B cell (primary cell): ENCODE results near the gene PLN. TPM values are rescaled to one million over a fixed set of nuclear protein-coding genes. Genes with fewer than 3 reads are reported as not detected.
A peak's percentile ranks its signal among the peaks of the same experiment; 100 is the strongest.

Source experiments
- ATAC-seq: fragments of 200-7000 bp; cut with Tn5 transposase; one replicate; pipeline ENCODE4 v1.10.0; 2021; ENCODE audit warnings: low read depth, mild to moderate bottlenecking, moderate number of reproducible peaks, moderate library complexity
- CTCF ChIA-PET: fragments of 350-600 bp; sonication (Branson Sonifier 250); formaldehyde crosslinking; loops from one replicate; lab custom pipeline; 2021; ENCODE audit warnings: antibody characterized with exemption, inconsistent platforms; lab: Charles Lee
- POLR2A ChIA-PET: fragments of 350-600 bp; sonication (Branson Sonifier 250); formaldehyde crosslinking; loops from one replicate; lab custom pipeline; 2021; ENCODE audit warnings: antibody characterized with exemption; lab: Charles Lee
- DNase-seq: peaks from one replicate; pipeline ENCODE4 v3.0.0; 2013
- H2AFZ ChIP-seq: 2 replicates; pipeline ENCODE4 v1.6.1; 2012; ENCODE audit warnings: mild to moderate bottlenecking, low read depth, low read length; ENCODE audit not compliant: insufficient read depth, poor library complexity, severe bottlenecking
- H3K27ac ChIP-seq, 2 donors: 1 replicate in 1 of 2; 2 replicates in 1 of 2; pipeline ENCODE4 v1.5.1; 2012 to 2013; ENCODE audit warnings: low read length in 2 of 2, mild to moderate bottlenecking in 2 of 2, moderate library complexity in 1 of 2
- H3K27me3 ChIP-seq, 4 experiments: fragments of 200-600 bp in 1 of 4; sonication (generic) in 1 of 4; replicated peaks in 1 of 4; 1 replicate in 2 of 4; 2 replicates in 2 of 4; pipeline versions ENCODE4 v1.6.1 to v1.7.0; 2013 to 2016; ENCODE audit warnings: low read length in 3 of 4, mild to moderate bottlenecking in 2 of 4, mixed read lengths in 1 of 4, moderate library complexity in 1 of 4; ENCODE audit not compliant: insufficient read depth in 4 of 4, control insufficient read depth in 3 of 4; ENCODE audit errors: control extremely low read depth in 1 of 4
- H3K36me3 ChIP-seq, 2 experiments: replicated peaks in 1 of 2; 1 replicate in 1 of 2; 2 replicates in 1 of 2; pipeline versions ENCODE4 v1.6.1 to v1.7.1; 2013; ENCODE audit warnings: low read length in 1 of 2; ENCODE audit not compliant: insufficient read depth in 2 of 2, control insufficient read depth in 1 of 2; ENCODE audit errors: control extremely low read depth in 1 of 2, extremely low read depth in 1 of 2
- H3K4me1 ChIP-seq, 2 donors: fragments of 200-600 bp in 1 of 2; sonication (generic) in 1 of 2; 1 replicate in 1 of 2; 2 replicates in 1 of 2; pipeline versions ENCODE4 v1.5.1 to v1.6.1; 2013 to 2017; ENCODE audit warnings: low read length in 2 of 2; ENCODE audit not compliant: control insufficient read depth in 2 of 2, insufficient read depth in 2 of 2
- H3K4me2 ChIP-seq: replicated peaks from 2 replicates; pipeline ENCODE3; 2012; ENCODE audit warnings: mild to moderate bottlenecking, low read depth, low read length; ENCODE audit not compliant: poor library complexity, severe bottlenecking
- H3K4me3 ChIP-seq, 5 experiments: fragments of 200-600 bp in 1 of 5; sonication (generic) in 1 of 5; 1 replicate in 3 of 5; 2 replicates in 2 of 5; pipeline versions ENCODE4 v1.5.1 to v1.7.0; 2011 to 2016; ENCODE audit warnings: low read length in 4 of 5, mild to moderate bottlenecking in 4 of 5, low read depth in 2 of 5, control low read depth in 1 of 5, moderate library complexity in 1 of 5; ENCODE audit not compliant: insufficient read depth in 1 of 5; ENCODE audit errors: control extremely low read depth in 1 of 5, extremely low read depth in 1 of 5
- H3K79me2 ChIP-seq: fragments of 200-600 bp; sonication (generic); one replicate; pipeline ENCODE4 v1.6.0; 2016; ENCODE audit warnings: low read length; ENCODE audit not compliant: control insufficient read depth, insufficient read depth
- H3K9ac ChIP-seq: fragments of 200-600 bp; sonication (generic); 2 replicates; pipeline ENCODE4 v1.6.1; 2017; ENCODE audit warnings: mild to moderate bottlenecking, low read length, moderate library complexity
- H3K9me3 ChIP-seq, 3 donors: one replicate each; pipeline versions ENCODE4 v1.6.1 to v1.7.1; 2013; ENCODE audit warnings: low read length in 2 of 3; ENCODE audit not compliant: control insufficient read depth in 2 of 3, insufficient read depth in 1 of 3; ENCODE audit errors: control extremely low read depth in 1 of 3
- H4K20me1 ChIP-seq: 2 replicates; pipeline ENCODE4 v1.6.0; 2012; ENCODE audit warnings: mild to moderate bottlenecking, low read length; ENCODE audit not compliant: insufficient read depth, control insufficient read depth, poor library complexity, severe bottlenecking
- H3K27ac Mint-ChIP-seq: one replicate; pipeline ENCODE4 v1.8.0; 2021; ENCODE audit warnings: mixed read lengths
- H3K27me3 Mint-ChIP-seq: one replicate; pipeline ENCODE4 v1.8.0; 2021; ENCODE audit warnings: mixed read lengths
- H3K4me1 Mint-ChIP-seq: one replicate; pipeline ENCODE4 v1.8.0; 2021; ENCODE audit warnings: mixed read lengths
- H3K4me3 Mint-ChIP-seq: one replicate; pipeline ENCODE4 v1.8.0; 2021; ENCODE audit warnings: mixed read lengths
- H3K9me3 Mint-ChIP-seq: one replicate; pipeline ENCODE4 v1.8.0; 2022; ENCODE audit warnings: mixed read lengths; ENCODE audit not compliant: insufficient read depth
- EZH2 ChIP-seq: IDR thresholded peaks from 2 replicates; pipeline ENCODE4 v1.6.1; 2012; ENCODE audit warnings: borderline replicate concordance, low read depth, mild to moderate bottlenecking, moderate library complexity, low read length; ENCODE audit not compliant: insufficient read depth, poor library complexity, severe bottlenecking
- WGBS: methylation state at CpG from one replicate; pipeline ENCODE4 v1.1.5; 2013; ENCODE audit warnings: missing lambda C conversion rate; ENCODE audit not compliant: insufficient coverage; 5-methylcytosine and 5-hydroxymethylcytosine counted together
- intact Hi-C: fragments of 100-400 bp; cut with micrococcal nuclease; formaldehyde crosslinking; loops from one replicate; pipeline ENCODE4 v1.10.0; 2022
- polyA plus RNA-seq: library from polyadenylated mRNA; depleted of rRNA; stranded (reverse); fragments of >200 nt; gene quantifications from 2 replicates; pipeline ENCODE4 v1.2.3, GENCODE V29; 2012
- total RNA-seq, 2 donors: library from RNA; stranded (reverse); fragments of 120-200 nt in 1 of 2; gene quantifications; 1 replicate in 1 of 2; 2 replicates in 1 of 2; pipeline versions ENCODE4 v1.2.3 to v1.2.4, GENCODE V29; 2013 to 2022
- TF ChIP-seq, protein P1 (sequence below): fragments of 200-600 bp; IDR thresholded peaks from one replicate; pipeline ENCODE4 v1.8.0; 2022; ENCODE audit warnings: antibody characterized with exemption, mild to moderate bottlenecking

The PLN gene
- total and polyA plus RNA-seq, 2 donors (not counting 1 experiment from before 2014, with no cell fraction given) = not detected

GRCh38 chr6:118580585-118581419, 32.7 kb downstream of the PLN start:
- H3K36me3 ChIP-seq = peaks cover 1 to 16% of the 10 kb centered on the region in 2 experiments
- no peaks in the 10 kb centered on the region for H3K79me2 ChIP-seq
- no peak overlapping the region for H3K4me2 ChIP-seq
- no peak overlapping the region for H3K4me3 ChIP-seq
- peaks cover 0 to 33% (median 29%) of the 10 kb centered on the region in 3 donors for H3K9me3 ChIP-seq
- Mint-ChIP-seq H3K4me3 (no peak overlapping the region), H3K27me3 (no peaks in the 10 kb centered on the region), H3K9me3 (peaks cover 16% of the 10 kb centered on the region), H3K4me1 (peaks cover 4% of the 10 kb centered on the region), H3K27ac (no peak overlapping the region)
- 67% methylated on average over 8 of the region's 10 CpGs for WGBS
- DNase-seq (peak; percentile 47), ATAC-seq (peak; percentile 24)
- no peaks in the 10 kb centered on the region for H3K4me1 ChIP-seq
- H3K9ac ChIP-seq = no peak overlapping the region
- CTCF ChIA-PET = interaction anchor here (0.6 to 2.2 kb wide), 8 partner anchors 11 to 297 kb away, joined by 3 to 17 read pairs (median 3); no protein-coding TSS in a partner anchor
- no peak overlapping the region for H3K27ac ChIP-seq
- H4K20me1 ChIP-seq = no peaks in the 10 kb centered on the region
- no peak overlapping the region for H2AFZ ChIP-seq
- no peaks in the 10 kb centered on the region for H3K27me3 ChIP-seq
- intact Hi-C loops = no loop called here
- POLR2A ChIA-PET = no interaction called here
- TF ChIP-seq EZH2 = no peak
- TF ChIP-seq, protein P1, sequence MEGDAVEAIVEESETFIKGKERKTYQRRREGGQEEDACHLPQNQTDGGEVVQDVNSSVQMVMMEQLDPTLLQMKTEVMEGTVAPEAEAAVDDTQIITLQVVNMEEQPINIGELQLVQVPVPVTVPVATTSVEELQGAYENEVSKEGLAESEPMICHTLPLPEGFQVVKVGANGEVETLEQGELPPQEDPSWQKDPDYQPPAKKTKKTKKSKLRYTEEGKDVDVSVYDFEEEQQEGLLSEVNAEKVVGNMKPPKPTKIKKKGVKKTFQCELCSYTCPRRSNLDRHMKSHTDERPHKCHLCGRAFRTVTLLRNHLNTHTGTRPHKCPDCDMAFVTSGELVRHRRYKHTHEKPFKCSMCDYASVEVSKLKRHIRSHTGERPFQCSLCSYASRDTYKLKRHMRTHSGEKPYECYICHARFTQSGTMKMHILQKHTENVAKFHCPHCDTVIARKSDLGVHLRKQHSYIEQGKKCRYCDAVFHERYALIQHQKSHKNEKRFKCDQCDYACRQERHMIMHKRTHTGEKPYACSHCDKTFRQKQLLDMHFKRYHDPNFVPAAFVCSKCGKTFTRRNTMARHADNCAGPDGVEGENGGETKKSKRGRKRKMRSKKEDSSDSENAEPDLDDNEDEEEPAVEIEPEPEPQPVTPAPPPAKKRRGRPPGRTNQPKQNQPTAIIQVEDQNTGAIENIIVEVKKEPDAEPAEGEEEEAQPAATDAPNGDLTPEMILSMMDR = peak; percentile 49

- TF ChIP-seq EZH2 = no peak
- TF ChIP-seq, protein P1 = no peak
- intact Hi-C loops = no loop called here
- Histone ChIP-seq H3K79me2 (no peaks in the 10 kb centered on the region), H4K20me1 (no peaks in the 10 kb centered on the region), H3K27me3 (no peaks in the 10 kb centered on the region), H3K27ac (no peak overlapping the region), H3K9ac (no peak overlapping the region), H2AFZ (no peak overlapping the region), H3K4me3 (no peak overlapping the region), H3K4me2 (no peak overlapping the region), H3K36me3 (peaks cover 0 to 16% of the 10 kb centered on the region in 2 experiments), H3K4me1 (no peaks in the 10 kb centered on the region), H3K9me3 (peaks cover 0 to 33% (median 26%) of the 10 kb centered on the region in 3 donors)
- Mint-ChIP-seq H3K4me1 (peaks cover 4% of the 10 kb centered on the region), H3K27ac (no peak overlapping the region), H3K4me3 (no peak overlapping the region), H3K9me3 (peaks cover 16% of the 10 kb centered on the region), H3K27me3 (no peaks in the 10 kb centered on the region)
- DNase-seq = no peak
- ATAC-seq = no peak
- 90% methylated on average over 2 of the region's 5 CpGs for WGBS
- CTCF ChIA-PET = interaction anchor here (0.6 to 2.2 kb wide), 3 partner anchors 16 to 194 kb away, joined by 3 to 17 read pairs (median 10); no protein-coding TSS in a partner anchor
- POLR2A ChIA-PET = no interaction called here
These were observed 33.4 kb downstream of the PLN start for GRCh38 chr6:118581489-118581959.
